Stimulated activated CD8-positive, alpha-beta memory T cell treated with anti-CD3 and anti-CD28 coated beads, Interleukin-4, amount 100 ng/mL, for 24 hours (primary cell): ENCODE data around the gene TSPOAP1.

ENCODE experiments used
- DNase-seq: peaks from one replicate; pipeline ENCODE4 v3.0.0-alpha.2; 2020; ENCODE audit warnings: low read depth

Gene TSPOAP1

GRCh38 chr17:58253082-58253481, 75.5 kb downstream of the TSPOAP1 start:
- no peak for DNase-seq

- no peak for DNase-seq
Observed at GRCh38 chr17:58252141-58252540, 76.5 kb downstream of the TSPOAP1 start.
